NT2/D1 (cell line): Measurements from ENCODE around the gene EGFR.

ENCODE experiments used
- DNase-seq: peaks from one replicate; pipeline ENCODE4 v3.0.0-alpha.2; 2011; ENCODE audit warnings: low read depth, low spot score
- H3K27me3 ChIP-seq: 2 replicates; pipeline ENCODE4 v1.6.0; 2011; ENCODE audit warnings: mild to moderate bottlenecking; ENCODE audit not compliant: insufficient read length, insufficient read depth
- H3K36me3 ChIP-seq: 2 replicates; pipeline ENCODE4 v1.6.1; 2011; ENCODE audit warnings: mild to moderate bottlenecking, low read length, mixed read lengths; ENCODE audit not compliant: insufficient read depth, insufficient read length
- H3K4me1 ChIP-seq: 2 replicates; pipeline ENCODE4 v1.5.1; 2011; ENCODE audit not compliant: insufficient read depth, insufficient read length
- H3K4me3 ChIP-seq: 2 replicates; pipeline ENCODE4 v1.5.1; 2011; ENCODE audit warnings: low read depth; ENCODE audit not compliant: insufficient read length
- H3K9ac ChIP-seq: 2 replicates; pipeline ENCODE4 v1.6.0; 2011; ENCODE audit warnings: low read depth; ENCODE audit not compliant: insufficient read length
- H3K9me3 ChIP-seq: 2 replicates; pipeline ENCODE4 v1.5.1; 2011; ENCODE audit warnings: mild to moderate bottlenecking, low read length; ENCODE audit not compliant: insufficient read depth
- SUZ12 ChIP-seq: IDR thresholded peaks from 2 replicates; pipeline ENCODE4 v1.6.1; 2011; ENCODE audit not compliant: insufficient read length, insufficient read depth; ENCODE audit errors: extremely low read depth
- YY1 ChIP-seq: IDR thresholded peaks from 2 replicates; pipeline ENCODE4 v1.6.1; 2011; ENCODE audit not compliant: insufficient read length, insufficient read depth
- ZNF274 ChIP-seq: IDR thresholded peaks from 2 replicates; pipeline ENCODE4 v1.6.1; 2011; ENCODE audit warnings: mild to moderate bottlenecking, low read depth, low read length

EGFR gene

DNA sequence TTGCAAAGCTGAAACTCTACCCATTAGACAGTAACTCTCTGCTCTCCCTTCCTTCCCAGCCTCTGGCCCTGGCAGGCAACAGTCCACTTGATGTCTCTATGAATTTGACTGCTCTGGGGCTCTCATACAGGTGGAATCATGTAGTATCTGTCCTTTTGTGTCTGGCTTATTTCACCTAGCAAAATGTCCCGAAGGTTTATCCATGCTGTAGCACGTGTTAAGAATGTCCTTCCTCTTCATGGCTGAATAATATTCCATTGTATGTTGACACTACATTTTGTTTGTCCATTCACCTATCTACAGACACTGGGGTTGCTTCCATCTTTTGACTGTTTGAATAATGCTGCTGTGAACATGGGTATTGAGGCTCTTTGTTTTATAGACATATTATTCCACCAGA lies 128.9 kb downstream of the EGFR start:
- TF ChIP-seq YY1 (no peak), ZNF274 (no peak), SUZ12 (no peak)
- peaks cover 3% of the 10 kb centered on the region for H3K4me1 ChIP-seq
- no peak for DNase-seq
- H3K27me3 ChIP-seq = no peaks in the 10 kb centered on the region
- no peaks in the 10 kb centered on the region for H3K9me3 ChIP-seq
- H3K36me3 ChIP-seq = peaks cover 28% of the 10 kb centered on the region
- no peak overlapping the region for H3K4me3 ChIP-seq
- H3K9ac ChIP-seq = no peak overlapping the region

DNA sequence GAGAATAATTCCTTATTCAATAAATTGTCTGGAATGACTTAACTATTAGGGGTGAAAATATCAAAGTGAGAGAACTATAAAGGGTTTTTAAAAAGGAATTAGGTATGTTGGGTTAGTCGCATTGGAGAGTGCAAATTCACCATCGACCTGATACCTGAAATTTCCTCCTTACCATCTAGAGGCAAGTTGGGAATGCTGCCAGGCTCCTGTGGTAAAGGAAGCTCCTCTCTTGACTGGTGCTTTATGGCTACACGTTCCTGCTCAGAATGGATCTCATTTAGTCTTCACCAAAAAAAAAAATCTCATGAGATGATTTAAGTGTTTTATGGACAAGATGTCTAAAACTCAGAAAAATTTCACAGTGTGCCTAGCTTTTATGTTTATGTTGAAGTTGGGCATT lies 129.8 kb downstream of the EGFR start:
- H3K9ac ChIP-seq = no peak overlapping the region
- no peak for TF ChIP-seq SUZ12
- TF ChIP-seq YY1 = no peak
- TF ChIP-seq ZNF274 = no peak
- no peaks in the 10 kb centered on the region for H3K9me3 ChIP-seq
- DNase-seq = no peak
- no peaks in the 10 kb centered on the region for H3K27me3 ChIP-seq
- H3K4me1 ChIP-seq = peaks cover 3% of the 10 kb centered on the region
- H3K4me3 ChIP-seq = no peak overlapping the region
- H3K36me3 ChIP-seq = peaks cover 24% of the 10 kb centered on the region

DNA sequence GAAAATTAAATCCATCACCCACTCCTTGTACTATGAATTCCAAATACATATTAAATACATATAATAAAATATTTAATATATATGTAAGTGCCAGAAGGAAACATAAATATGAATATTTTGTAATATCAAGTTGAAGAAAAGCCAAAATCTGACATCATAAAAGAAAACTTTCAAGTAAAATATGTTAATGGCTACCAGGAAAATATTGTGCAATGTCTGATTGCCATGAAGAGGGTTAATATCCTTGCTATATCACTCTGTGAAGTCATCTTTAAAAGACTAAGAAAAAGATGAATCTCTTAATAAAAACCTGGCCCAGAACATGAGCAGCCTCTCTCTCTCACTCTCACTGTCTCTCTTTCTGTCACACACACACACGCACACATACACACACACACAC lies 130.2 kb downstream of the EGFR start:
- Histone ChIP-seq H3K36me3 (peaks cover 27% of the 10 kb centered on the region), H3K4me3 (no peak overlapping the region), H3K9me3 (no peaks in the 10 kb centered on the region), H3K27me3 (no peaks in the 10 kb centered on the region), H3K9ac (no peak overlapping the region), H3K4me1 (peaks cover 3% of the 10 kb centered on the region)
- DNase-seq = no peak
- TF ChIP-seq YY1 = no peak
- no peak for TF ChIP-seq ZNF274
- TF ChIP-seq SUZ12 = no peak

DNA sequence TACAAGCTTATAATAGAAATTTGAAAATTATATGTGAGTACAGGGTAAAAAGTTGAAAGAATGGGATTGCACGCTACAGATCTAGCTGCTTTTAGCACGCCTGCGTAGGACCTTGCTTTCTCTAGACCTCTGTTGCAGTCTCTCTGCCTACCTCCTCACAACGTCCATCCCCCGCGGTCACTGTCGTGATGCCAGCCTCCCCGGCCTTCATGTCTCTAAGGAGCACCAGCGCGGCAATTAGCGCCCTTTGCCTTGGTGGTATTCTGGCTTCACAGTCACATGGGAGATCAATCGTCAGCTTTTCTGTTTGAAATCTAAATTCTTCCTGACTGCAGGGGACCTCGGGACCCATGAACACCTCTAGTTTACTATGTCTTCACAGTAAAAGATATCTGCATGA lies 131.3 kb downstream of the EGFR start:
- no peak for TF ChIP-seq ZNF274
- TF ChIP-seq SUZ12 = no peak
- no peak for TF ChIP-seq YY1
- Histone ChIP-seq H3K9ac (no peak overlapping the region), H3K4me3 (no peak overlapping the region), H3K36me3 (peaks cover 31% of the 10 kb centered on the region), H3K9me3 (no peaks in the 10 kb centered on the region), H3K27me3 (no peaks in the 10 kb centered on the region), H3K4me1 (peaks cover 3% of the 10 kb centered on the region)
- no peak for DNase-seq

DNA sequence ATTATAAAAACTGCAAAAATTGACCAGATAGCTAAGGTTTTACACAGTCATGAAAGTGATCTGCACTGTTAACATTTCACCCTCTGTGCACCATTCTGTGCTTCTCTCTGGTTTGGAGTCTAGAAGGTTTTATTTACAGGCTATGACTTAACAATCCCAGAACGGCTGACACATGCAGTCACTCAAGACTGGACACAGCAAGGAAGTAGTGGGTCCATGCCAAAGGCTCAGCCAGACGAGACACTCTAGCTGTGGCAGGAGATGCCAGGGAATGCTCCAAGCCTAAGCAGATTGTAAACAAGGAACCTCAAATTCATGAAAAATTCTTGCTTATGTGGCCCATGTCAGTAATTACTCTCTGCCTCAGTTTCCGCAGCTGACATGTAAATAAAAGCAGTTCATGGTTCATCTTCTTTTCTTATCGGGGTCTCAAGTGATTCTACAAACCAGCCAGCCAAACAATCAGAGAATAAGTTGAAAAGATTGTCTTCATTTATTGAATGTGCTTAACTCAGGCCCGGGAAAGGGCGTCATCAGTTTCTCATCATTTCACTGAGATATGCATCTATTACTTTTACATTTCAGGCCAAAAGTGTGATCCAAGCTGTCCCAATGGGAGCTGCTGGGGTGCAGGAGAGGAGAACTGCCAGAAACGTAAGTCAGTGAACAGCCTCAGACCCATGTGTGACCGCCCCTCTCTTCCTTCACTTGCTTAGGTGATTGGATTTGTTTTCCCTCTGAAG lies 132.1 kb downstream of the EGFR start:
- Histone ChIP-seq H3K27me3 (no peaks in the 10 kb centered on the region), H3K4me1 (peaks cover 3% of the 10 kb centered on the region), H3K36me3 (peaks cover 36% of the 10 kb centered on the region), H3K9ac (no peak overlapping the region), H3K9me3 (no peaks in the 10 kb centered on the region), H3K4me3 (no peak overlapping the region)
- DNase-seq = no peak
- no peak for TF ChIP-seq ZNF274
- no peak for TF ChIP-seq SUZ12
- TF ChIP-seq YY1 = no peak

DNA sequence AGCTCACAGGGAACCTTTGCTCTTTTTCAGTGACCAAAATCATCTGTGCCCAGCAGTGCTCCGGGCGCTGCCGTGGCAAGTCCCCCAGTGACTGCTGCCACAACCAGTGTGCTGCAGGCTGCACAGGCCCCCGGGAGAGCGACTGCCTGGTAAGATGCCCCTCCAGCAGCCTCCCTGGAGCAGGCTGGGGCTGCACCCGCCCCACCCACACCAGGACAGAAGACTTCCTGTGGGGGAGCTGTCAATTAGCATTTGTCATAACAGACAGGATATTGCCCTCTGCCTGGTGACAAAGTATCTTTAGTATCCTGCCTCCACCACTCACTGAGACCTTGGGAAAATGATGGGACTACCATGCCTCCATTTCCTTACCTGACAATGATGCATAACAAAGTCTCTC lies 133.7 kb downstream of the EGFR start:
- Histone ChIP-seq H3K9ac (no peak overlapping the region), H3K4me1 (peaks cover 3% of the 10 kb centered on the region), H3K27me3 (no peaks in the 10 kb centered on the region), H3K4me3 (no peak overlapping the region), H3K9me3 (no peaks in the 10 kb centered on the region), H3K36me3 (peaks cover 33% of the 10 kb centered on the region)
- no peak for DNase-seq
- no peak for TF ChIP-seq YY1
- no peak for TF ChIP-seq ZNF274
- no peak for TF ChIP-seq SUZ12

DNA sequence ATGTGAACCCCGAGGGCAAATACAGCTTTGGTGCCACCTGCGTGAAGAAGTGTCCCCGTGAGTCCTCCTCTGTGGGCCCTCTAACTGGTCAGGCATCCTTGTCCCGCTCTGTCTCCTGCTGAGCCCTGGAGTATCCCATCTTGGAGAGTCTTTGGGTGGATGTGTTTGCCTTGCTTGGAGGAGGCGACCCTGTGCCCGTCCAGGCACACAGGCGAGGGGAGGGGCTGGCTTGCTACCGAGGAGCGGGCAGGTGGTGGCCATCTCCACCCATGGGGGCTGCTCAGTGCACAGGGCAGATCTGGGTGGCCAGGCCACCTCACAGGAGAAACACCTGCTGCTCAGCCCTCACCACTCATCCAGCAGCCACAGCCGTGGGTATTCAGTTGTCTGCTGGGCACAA lies 135.3 kb downstream of the EGFR start:
- DNase-seq = no peak
- Histone ChIP-seq H3K9ac (no peak overlapping the region), H3K9me3 (no peaks in the 10 kb centered on the region), H3K36me3 (peaks cover 46% of the 10 kb centered on the region), H3K4me3 (no peak overlapping the region), H3K4me1 (peaks cover 6% of the 10 kb centered on the region), H3K27me3 (no peaks in the 10 kb centered on the region)
- no peak for TF ChIP-seq YY1
- no peak for TF ChIP-seq ZNF274
- no peak for TF ChIP-seq SUZ12
